ENCODE data around the gene PFKFB4. TPM values are rescaled to one million over a fixed set of nuclear protein-coding genes. Genes with fewer than 3 reads are reported as not detected.
"Not testable (repeated sequence)": the region's sequence is repeated elsewhere in the genome, so short reads cannot be mapped to it uniquely, and the experiment has no call there.

The PFKFB4 gene
- total RNA-seq, 2 donors from 2014 or later: 12.6 to 19.0 TPM

- H3K4me3 ChIP-seq (ENCODE audit: low read length): no peak overlapping the region
- no peak overlapping the region for H3K4me3 Mint-ChIP-seq
- no peaks in the 10 kb centered on the region for H3K27me3 Mint-ChIP-seq (ENCODE audit: insufficient read depth)
- H3K27ac ChIP-seq (ENCODE audit: low read depth, low read length): no peak overlapping the region
- H3K4me1 ChIP-seq (ENCODE audit: control insufficient read depth, insufficient read depth, low read length): no peaks in the 10 kb centered on the region
- peaks cover 2% of the 10 kb centered on the region for H3K9me3 Mint-ChIP-seq
- DNase-seq: peak; percentile 29
- peaks cover 12% of the 10 kb centered on the region for H3K4me1 Mint-ChIP-seq
- peaks cover 47% of the 10 kb centered on the region for H3K36me3 Mint-ChIP-seq (ENCODE audit: low read depth)
- no peak overlapping the region for H3K9ac ChIP-seq (ENCODE audit: extremely low read depth, low read length, poor library complexity, severe bottlenecking)
- no peaks in the 10 kb centered on the region for H3K27me3 ChIP-seq (ENCODE audit: control insufficient read depth, insufficient read depth, low read length, poor library complexity, severe bottlenecking)
- no peak overlapping the region for H3K27ac Mint-ChIP-seq
- WGBS, 2 experiments (ENCODE audit: insufficient coverage in 1 of 2, insufficient read length in 1 of 2): 91 to 98% methylated on average over 6 to 7 of the region's 7 CpGs
- H3K9me3 ChIP-seq (ENCODE audit: control insufficient read depth, low read length): no peaks in the 10 kb centered on the region
- no peak for TF ChIP-seq CTCF (conservative IDR thresholded peaks at IDR 0.05)
- peaks cover 21% of the 10 kb centered on the region for H3K36me3 ChIP-seq (ENCODE audit: control insufficient read depth, insufficient read depth, low read length)
Observed at GRCh38 chr3:48492461-48493202, 64.0 kb downstream of the PFKFB4 start.

GRCh38 chr3:48486952-48487351 is 69.7 kb downstream of the PFKFB4 start:
- peaks cover 22% of the 10 kb centered on the region for H3K36me3 Mint-ChIP-seq (ENCODE audit: low read depth)
- Histone ChIP-seq H3K27ac (ENCODE audit: low read depth, low read length) (no peak overlapping the region), H3K9ac (ENCODE audit: extremely low read depth, low read length, poor library complexity, severe bottlenecking) (no peak overlapping the region), H3K27me3 (ENCODE audit: control insufficient read depth, insufficient read depth, low read length, poor library complexity, severe bottlenecking) (no peaks in the 10 kb centered on the region), H3K4me1 (ENCODE audit: control insufficient read depth, insufficient read depth, low read length) (no peaks in the 10 kb centered on the region), H3K36me3 (ENCODE audit: control insufficient read depth, insufficient read depth, low read length) (no peaks in the 10 kb centered on the region), H3K9me3 (ENCODE audit: control insufficient read depth, low read length) (no peaks in the 10 kb centered on the region), H3K4me3 (ENCODE audit: low read length) (no peak overlapping the region)
- 93 to 96% methylated on average over 4 to 5 of the region's 5 CpGs for WGBS, 2 experiments (ENCODE audit: insufficient coverage in 1 of 2, insufficient read length in 1 of 2)
- DNase-seq: peak; percentile 19
- peaks cover 2% of the 10 kb centered on the region for H3K9me3 Mint-ChIP-seq
- H3K4me3 Mint-ChIP-seq: no peak overlapping the region
- no peaks in the 10 kb centered on the region for H3K27me3 Mint-ChIP-seq (ENCODE audit: insufficient read depth)
- TF ChIP-seq CTCF (conservative IDR thresholded peaks at IDR 0.05): no peak
- no peak overlapping the region for H3K27ac Mint-ChIP-seq
- H3K4me1 Mint-ChIP-seq: peaks cover 12% of the 10 kb centered on the region

GRCh38 chr3:48482822-48483221 is 73.8 kb downstream of the PFKFB4 start:
- H3K27me3 Mint-ChIP-seq (ENCODE audit: insufficient read depth); H3K4me1 Mint-ChIP-seq; H3K9me3 ChIP-seq (ENCODE audit: control insufficient read depth, low read length); H3K27me3 ChIP-seq (ENCODE audit: control insufficient read depth, insufficient read depth, low read length, poor library complexity, severe bottlenecking); H3K4me1 ChIP-seq (ENCODE audit: control insufficient read depth, insufficient read depth, low read length); H3K9ac ChIP-seq (ENCODE audit: extremely low read depth, low read length, poor library complexity, severe bottlenecking); H3K9me3 Mint-ChIP-seq; H3K27ac Mint-ChIP-seq; H3K4me3 Mint-ChIP-seq; H3K36me3 ChIP-seq (ENCODE audit: control insufficient read depth, insufficient read depth, low read length); H3K27ac ChIP-seq (ENCODE audit: low read depth, low read length); H3K4me3 ChIP-seq (ENCODE audit: low read length): not testable (repeated sequence)
- DNase-seq: peak; percentile 38
- H3K36me3 Mint-ChIP-seq (ENCODE audit: low read depth): peaks cover 17% of the 10 kb centered on the region
- WGBS, 2 experiments (ENCODE audit: insufficient coverage in 1 of 2, insufficient read length in 1 of 2): 86 to 100% methylated on average over 4 to 6 of the region's 6 CpGs

GRCh38 chr3:48480891-48481290 is 75.7 kb downstream of the PFKFB4 start:
- H3K4me3 ChIP-seq (ENCODE audit: low read length); H3K36me3 ChIP-seq (ENCODE audit: control insufficient read depth, insufficient read depth, low read length); H3K4me3 Mint-ChIP-seq; H3K9ac ChIP-seq (ENCODE audit: extremely low read depth, low read length, poor library complexity, severe bottlenecking); H3K27ac Mint-ChIP-seq; H3K4me1 ChIP-seq (ENCODE audit: control insufficient read depth, insufficient read depth, low read length); H3K9me3 ChIP-seq (ENCODE audit: control insufficient read depth, low read length); H3K9me3 Mint-ChIP-seq; H3K27me3 ChIP-seq (ENCODE audit: control insufficient read depth, insufficient read depth, low read length, poor library complexity, severe bottlenecking); H3K27me3 Mint-ChIP-seq (ENCODE audit: insufficient read depth); H3K27ac ChIP-seq (ENCODE audit: low read depth, low read length); H3K4me1 Mint-ChIP-seq: not testable (repeated sequence)
- peaks cover 15% of the 10 kb centered on the region for H3K36me3 Mint-ChIP-seq (ENCODE audit: low read depth)
- 95 to 98% methylated on average over 4 to 9 of the region's 11 CpGs for WGBS, 2 experiments (ENCODE audit: insufficient coverage in 1 of 2, insufficient read length in 1 of 2)
- peak; percentile 3 for DNase-seq

All from endodermal cell (in vitro differentiated cells).